ENCODE measurements around the gene VGLL3.
"Not testable (repeated sequence)": the region's sequence is repeated elsewhere in the genome, so short reads cannot be mapped to it uniquely, and the experiment has no call there.

VGLL3 gene, protein sequence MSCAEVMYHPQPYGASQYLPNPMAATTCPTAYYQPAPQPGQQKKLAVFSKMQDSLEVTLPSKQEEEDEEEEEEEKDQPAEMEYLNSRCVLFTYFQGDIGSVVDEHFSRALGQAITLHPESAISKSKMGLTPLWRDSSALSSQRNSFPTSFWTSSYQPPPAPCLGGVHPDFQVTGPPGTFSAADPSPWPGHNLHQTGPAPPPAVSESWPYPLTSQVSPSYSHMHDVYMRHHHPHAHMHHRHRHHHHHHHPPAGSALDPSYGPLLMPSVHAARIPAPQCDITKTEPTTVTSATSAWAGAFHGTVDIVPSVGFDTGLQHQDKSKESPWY

GRCh38 chr3:86990734-86991481, at the start of gene VGLL3:
TSS of gene VGLL3 (minus strand) at chr3:86991149. CDS start at chr3:86990743, 406 bp downstream.
- DNase-seq (ENCODE audit: low read depth): peak; percentile 79

DNA sequence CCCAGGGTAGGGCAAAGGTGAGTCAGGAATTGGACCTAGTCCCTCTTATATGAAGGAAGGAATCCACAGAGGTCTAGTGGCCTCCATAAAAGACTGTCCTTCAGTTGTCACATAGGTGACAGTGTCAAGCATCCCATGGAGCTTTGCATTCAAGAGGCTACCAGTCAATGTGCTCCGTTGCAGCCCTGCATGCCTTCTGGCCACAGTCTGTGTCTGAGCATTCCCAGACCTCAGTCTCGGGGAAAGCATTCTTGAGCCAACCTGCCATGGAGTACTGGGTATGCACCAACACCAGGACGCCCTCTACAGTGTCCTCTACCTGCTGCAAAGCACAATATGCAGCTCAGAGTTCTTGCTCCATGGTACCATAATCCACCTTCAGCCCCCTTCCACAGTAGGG, 46.7 kb upstream of the VGLL3 start:
- DNase-seq (ENCODE audit: low read depth): no peak

DNA sequence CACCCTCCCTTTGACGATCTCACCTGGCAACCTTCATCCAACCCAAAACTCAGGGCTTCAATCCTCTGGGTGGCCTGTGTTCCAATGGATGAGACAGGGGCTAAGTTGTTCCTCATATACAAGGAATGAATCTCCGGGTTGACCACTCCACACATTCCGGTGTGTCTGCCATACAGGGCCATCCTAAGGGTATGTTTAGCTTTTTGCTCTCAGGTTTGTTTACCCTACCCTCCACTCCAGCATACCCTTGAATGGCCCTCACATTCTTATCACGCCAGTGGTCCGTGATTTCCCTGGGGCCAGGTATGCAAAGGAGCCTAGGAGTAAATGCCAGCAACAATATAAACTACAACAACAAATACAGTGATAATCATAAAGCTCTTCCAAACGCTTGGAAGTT, 45.7 kb upstream of the VGLL3 start:
- no peak for DNase-seq (ENCODE audit: low read depth)

DNA sequence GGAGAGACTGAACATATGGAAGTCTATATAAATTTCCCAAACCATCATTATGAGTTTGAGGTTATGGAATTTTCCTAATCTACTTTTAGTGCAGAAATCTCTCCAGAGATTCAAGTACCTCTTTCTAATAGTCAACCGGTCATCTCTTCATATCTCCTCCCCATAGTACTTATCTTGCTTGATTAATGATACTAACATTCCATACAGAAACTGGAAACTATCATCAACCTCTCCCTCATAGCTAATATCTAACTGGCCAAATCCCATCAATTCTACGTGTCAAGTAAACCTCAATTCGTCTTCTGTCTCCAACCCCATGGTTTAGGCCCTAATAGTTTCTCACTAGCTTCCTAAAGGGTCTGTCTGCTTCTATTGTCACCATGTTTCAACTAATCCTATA, 44.4 kb upstream of the VGLL3 start:
- DNase-seq (ENCODE audit: low read depth): no peak

DNA sequence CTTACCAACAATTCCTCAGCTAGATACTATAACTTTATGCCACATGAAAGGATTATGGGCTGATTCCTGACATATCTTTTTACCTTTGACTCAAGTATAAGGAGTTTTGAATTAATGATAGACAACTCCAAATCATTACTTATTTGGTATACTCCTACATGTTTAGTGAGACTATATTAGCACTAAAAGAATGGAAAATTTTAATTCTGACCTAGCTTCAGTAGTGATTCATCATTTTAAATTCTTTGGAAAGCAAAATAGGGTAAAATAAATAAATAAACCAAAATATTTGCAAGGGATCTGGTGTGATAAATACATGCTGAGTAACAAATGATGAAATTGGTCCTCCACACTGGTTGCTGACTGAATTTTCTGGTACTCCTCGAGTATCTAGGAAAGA, 42.3 kb upstream of the VGLL3 start:
- DNase-seq (ENCODE audit: low read depth): no peak

- no peak for DNase-seq (ENCODE audit: low read depth)
Measured at GRCh38 chr3:87025661-87026645, 35.0 kb upstream of the VGLL3 start.

- not testable (repeated sequence) for DNase-seq (ENCODE audit: low read depth)
Measured at GRCh38 chr3:87017370-87017769, 26.4 kb upstream of the VGLL3 start.

DNA sequence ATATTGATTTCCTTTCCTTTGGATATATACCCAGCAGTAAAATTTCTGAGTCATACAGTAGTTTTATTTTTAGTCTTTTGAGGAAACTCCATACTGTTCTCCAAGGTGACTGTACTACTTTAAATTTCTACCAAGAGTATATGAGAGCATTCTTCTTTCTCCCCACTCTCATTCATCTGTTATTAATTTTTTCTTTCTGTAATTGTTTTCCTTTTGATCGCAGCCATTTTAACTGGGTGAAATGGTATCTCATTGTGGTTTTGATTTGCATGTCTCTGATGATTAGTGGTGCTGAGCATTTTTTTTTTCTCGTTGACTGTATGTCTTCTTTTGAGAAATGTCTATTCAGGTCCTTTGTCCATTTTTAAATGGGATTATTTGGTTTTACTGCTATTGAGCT, 18.3 kb upstream of the VGLL3 start:
- no peak for DNase-seq (ENCODE audit: low read depth)

DNA sequence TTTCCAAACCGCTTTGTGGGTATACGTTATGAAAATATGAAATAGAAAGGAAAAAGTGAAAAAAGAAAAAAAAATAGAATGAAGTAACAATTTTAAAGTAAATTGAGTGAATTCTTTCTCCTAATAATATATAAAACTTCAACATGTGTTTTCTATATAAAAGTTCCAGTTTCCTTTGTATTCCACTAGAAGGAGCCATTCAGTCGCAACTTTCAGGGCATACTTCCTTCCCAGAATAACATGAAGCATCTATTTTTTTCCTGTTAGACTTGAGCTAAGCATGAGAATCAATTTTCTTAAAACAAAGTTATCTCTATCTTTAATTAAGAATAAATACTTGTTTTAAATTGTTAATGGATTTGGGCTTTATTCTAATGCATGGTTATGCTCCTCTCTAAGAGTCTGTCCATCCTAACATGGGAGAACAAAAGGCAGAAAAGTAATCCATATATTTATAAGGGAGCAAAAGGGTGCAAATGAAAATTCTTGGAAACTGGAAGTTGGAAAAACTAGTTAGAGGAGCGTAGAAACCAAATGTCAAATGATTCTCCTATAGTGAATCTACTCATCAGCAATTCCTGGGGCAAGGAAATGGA, 16.0 kb upstream of the VGLL3 start:
- DNase-seq (ENCODE audit: low read depth): no peak

- no peak for DNase-seq (ENCODE audit: low read depth)
Measured at GRCh38 chr3:87004883-87005282, 13.9 kb upstream of the VGLL3 start.

DNA sequence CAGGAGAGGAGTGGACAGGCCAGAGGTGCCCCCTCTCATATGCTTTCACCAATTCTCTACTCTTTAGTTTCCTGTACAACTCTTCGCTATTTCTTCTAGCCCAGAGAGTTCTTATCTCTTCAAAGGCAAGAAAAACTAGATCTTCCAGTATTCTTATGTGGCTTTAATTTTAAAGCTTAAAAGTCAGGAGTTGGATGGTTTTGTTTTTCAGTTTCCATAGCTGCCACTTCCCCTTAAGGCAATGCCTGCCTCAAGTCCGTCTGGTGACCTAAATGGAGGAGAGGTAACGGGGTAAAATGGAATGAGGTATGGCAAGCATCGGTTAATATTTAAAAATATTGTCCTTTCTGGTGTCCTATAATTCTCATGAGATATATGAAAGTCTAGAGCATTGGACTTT, 11.4 kb upstream of the VGLL3 start:
- no peak for DNase-seq (ENCODE audit: low read depth)

- DNase-seq (ENCODE audit: low read depth): no peak
Measured at GRCh38 chr3:87001473-87002098, 10.6 kb upstream of the VGLL3 start.

GRCh38 chr3:87000940-87001339, 10.0 kb upstream of the VGLL3 start:
- no peak for DNase-seq (ENCODE audit: low read depth)

- DNase-seq (ENCODE audit: low read depth): no peak
Measured at GRCh38 chr3:86998569-86998968, 7.6 kb upstream of the VGLL3 start.

DNA sequence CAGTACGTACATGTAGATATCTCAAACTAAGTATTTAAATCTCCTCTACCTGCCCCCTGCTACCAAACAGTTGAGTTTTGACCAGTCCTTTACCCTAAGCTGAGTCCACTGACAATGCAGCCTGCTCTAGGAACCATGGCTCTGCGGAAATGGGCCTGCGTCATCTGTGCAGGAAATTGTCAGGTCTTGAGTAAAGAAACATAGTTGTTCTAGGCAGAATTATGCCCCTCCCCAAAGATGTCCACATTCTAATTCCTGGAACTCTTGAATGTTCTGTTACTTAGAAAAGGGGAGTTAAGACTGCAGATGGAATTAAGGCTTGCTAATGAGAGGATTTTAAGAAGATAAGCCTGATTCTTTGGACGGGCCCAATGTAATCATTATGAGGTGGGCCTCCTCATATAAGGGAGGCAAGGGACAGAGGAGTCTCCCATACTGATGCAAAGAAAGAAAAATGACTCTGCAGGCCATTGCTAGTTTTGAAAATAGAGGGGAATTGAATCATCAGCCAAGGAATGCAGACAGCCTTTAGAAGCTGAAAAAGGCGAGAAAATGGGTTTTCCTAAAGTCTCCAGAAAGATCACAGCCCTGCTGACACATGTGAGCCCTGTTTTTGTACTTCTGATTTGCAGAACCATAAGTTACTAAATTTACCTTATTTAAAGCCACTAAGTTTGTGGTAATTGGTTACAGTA, 5.5 kb upstream of the VGLL3 start:
- no peak for DNase-seq (ENCODE audit: low read depth)

GRCh38 chr3:86995537-86995936, 4.6 kb upstream of the VGLL3 start:
- peak; percentile 33 for DNase-seq (ENCODE audit: low read depth)

- no peak for DNase-seq (ENCODE audit: low read depth)
Measured at GRCh38 chr3:86993704-86994103, 2.8 kb upstream of the VGLL3 start.

DNA sequence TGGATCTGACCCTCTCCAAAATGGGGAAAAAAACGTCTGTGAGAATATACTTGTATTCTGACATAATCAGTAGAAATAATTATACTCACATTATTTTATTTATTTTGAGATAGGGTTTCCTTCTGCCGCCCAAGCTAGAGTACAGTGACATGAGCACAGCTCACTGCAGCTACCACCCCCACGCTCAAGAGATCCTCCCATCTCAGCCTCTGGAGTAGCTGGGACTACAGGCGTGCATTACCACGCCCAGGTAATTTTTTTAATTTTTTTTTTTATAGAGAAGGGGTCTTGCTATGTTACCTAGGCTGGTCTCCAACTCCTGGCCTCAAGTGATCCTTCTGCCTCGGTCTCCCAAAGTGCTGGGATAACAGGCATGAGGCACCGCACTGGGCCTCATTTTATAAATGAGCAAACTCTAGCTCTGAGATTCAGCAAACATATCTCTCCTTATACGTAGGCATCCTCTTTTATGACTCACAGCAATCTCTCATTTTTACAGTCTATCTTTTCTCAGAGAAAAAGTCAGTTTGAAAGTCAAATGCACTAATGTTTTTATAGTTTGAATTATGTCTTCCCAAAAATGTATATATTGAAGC, 989 bp upstream of the VGLL3 start:
- no peak for DNase-seq (ENCODE audit: low read depth)

- no peak for DNase-seq (ENCODE audit: low read depth)
Measured at GRCh38 chr3:86991482-86991815, 500 bp upstream of the VGLL3 start.

GRCh38 chr3:86990012-86990733, 776 bp downstream of the VGLL3 start:
- no peak for DNase-seq (ENCODE audit: low read depth)
